HepG2 (cell line): Measurements from ENCODE around the gene MAP2K5. TPM values are rescaled to one million over a fixed set of nuclear protein-coding genes. Genes with fewer than 3 reads are reported as not detected.

Experiments used
- ZNF350 ChIP-seq: sonication (generic); formaldehyde crosslinking; IDR thresholded peaks from 2 replicates; pipeline ENCODE4 v1.4.0; 2020; ENCODE audit warnings: mild to moderate bottlenecking, low read depth, missing genetic modification reagents, borderline replicate concordance
- polyA plus RNA-seq, 8 experiments: library from polyadenylated mRNA; depleted of rRNA in 3 of 8; stranded (reverse) in 7 of 8; unstranded in 1 of 8; fragments of >200 nt; fragmentation: Illumina TruSeq in 4 of 8; extraction: Trizol in 4 of 8; gene quantifications; 2 replicates each; pipeline versions ENCODE4 v1.2.1 to v1.2.3, GENCODE V29; 2011 to 2016; ENCODE audit warnings: low read depth in 4 of 8, missing spikeins in 1 of 8, mixed read lengths in 1 of 8; ENCODE audit not compliant: insufficient read depth in 1 of 8
- small RNA-seq, 3 experiments: library from RNA; depleted of rRNA; stranded (forward); fragments of <200 nt; gene quantifications; one replicate each; pipeline ENCODE3, GENCODE V24; 2012; ENCODE audit warnings: low read depth in 2 of 3, low replicate concordance in 1 of 3; ENCODE audit not compliant: insufficient read length in 3 of 3, insufficient read depth in 2 of 3
- total RNA-seq, 5 experiments: library from RNA; depleted of rRNA; stranded (reverse); fragments of >200 nt; fragmentation: Illumina TruSeq; extraction: Trizol; gene quantifications; 2 replicates each; pipeline ENCODE4 v1.2.3, GENCODE V29; 2016; ENCODE audit warnings: low read depth in 1 of 5
- TF ChIP-seq, protein P1 (sequence below): sonication (generic); formaldehyde crosslinking; IDR thresholded peaks from 2 replicates; pipeline ENCODE4 v1.4.0; 2020; ENCODE audit warnings: missing genetic modification reagents, borderline replicate concordance
- TF ChIP-seq, protein P2 (sequence below): sonication (generic); formaldehyde crosslinking; IDR thresholded peaks from 2 replicates; pipeline ENCODE4 v1.4.0; 2020; ENCODE audit warnings: missing genetic modification reagents

Gene MAP2K5
- total and polyA plus RNA-seq, 2 of the 13 experiments (the other 11 are each of a cell fraction or from before 2014, with no cell fraction given), result 4.0 to 4.3 TPM

DNA sequence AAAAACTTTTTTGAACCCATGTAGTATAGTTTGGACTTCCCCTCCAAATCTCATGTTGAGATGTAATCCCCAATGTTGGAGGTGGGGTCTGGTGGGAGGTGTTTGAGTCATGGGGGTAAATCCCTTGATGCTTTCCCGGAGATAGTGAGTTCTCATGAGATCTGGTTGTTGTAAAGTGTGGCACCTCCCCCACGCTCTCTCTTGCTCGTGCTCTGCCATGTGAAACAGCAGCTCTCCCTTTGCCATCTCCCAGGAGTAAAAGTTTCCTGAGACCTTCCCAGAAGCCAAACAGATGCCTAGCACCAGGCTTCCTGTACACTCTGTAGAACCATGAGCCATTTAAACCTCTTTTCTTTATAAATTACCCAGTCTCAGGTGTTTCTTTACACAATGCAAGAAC lies 313.3 kb downstream of the MAP2K5 start (continued):
- TF ChIP-seq, protein P1, sequence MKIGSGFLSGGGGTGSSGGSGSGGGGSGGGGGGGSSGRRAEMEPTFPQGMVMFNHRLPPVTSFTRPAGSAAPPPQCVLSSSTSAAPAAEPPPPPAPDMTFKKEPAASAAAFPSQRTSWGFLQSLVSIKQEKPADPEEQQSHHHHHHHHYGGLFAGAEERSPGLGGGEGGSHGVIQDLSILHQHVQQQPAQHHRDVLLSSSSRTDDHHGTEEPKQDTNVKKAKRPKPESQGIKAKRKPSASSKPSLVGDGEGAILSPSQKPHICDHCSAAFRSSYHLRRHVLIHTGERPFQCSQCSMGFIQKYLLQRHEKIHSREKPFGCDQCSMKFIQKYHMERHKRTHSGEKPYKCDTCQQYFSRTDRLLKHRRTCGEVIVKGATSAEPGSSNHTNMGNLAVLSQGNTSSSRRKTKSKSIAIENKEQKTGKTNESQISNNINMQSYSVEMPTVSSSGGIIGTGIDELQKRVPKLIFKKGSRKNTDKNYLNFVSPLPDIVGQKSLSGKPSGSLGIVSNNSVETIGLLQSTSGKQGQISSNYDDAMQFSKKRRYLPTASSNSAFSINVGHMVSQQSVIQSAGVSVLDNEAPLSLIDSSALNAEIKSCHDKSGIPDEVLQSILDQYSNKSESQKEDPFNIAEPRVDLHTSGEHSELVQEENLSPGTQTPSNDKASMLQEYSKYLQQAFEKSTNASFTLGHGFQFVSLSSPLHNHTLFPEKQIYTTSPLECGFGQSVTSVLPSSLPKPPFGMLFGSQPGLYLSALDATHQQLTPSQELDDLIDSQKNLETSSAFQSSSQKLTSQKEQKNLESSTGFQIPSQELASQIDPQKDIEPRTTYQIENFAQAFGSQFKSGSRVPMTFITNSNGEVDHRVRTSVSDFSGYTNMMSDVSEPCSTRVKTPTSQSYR (CRISPR knock-in tag), result peak; percentile 35; the same call in 1 of the 2 replicates
- TF ChIP-seq, protein P2, sequence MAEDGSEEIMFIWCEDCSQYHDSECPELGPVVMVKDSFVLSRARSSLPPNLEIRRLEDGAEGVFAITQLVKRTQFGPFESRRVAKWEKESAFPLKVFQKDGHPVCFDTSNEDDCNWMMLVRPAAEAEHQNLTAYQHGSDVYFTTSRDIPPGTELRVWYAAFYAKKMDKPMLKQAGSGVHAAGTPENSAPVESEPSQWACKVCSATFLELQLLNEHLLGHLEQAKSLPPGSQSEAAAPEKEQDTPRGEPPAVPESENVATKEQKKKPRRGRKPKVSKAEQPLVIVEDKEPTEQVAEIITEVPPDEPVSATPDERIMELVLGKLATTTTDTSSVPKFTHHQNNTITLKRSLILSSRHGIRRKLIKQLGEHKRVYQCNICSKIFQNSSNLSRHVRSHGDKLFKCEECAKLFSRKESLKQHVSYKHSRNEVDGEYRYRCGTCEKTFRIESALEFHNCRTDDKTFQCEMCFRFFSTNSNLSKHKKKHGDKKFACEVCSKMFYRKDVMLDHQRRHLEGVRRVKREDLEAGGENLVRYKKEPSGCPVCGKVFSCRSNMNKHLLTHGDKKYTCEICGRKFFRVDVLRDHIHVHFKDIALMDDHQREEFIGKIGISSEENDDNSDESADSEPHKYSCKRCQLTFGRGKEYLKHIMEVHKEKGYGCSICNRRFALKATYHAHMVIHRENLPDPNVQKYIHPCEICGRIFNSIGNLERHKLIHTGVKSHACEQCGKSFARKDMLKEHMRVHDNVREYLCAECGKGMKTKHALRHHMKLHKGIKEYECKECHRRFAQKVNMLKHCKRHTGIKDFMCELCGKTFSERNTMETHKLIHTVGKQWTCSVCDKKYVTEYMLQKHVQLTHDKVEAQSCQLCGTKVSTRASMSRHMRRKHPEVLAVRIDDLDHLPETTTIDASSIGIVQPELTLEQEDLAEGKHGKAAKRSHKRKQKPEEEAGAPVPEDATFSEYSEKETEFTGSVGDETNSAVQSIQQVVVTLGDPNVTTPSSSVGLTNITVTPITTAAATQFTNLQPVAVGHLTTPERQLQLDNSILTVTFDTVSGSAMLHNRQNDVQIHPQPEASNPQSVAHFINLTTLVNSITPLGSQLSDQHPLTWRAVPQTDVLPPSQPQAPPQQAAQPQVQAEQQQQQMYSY, result no peak
- no peak for TF ChIP-seq ZNF350 (CRISPR knock-in tag)
- TF ChIP-seq, all 625 proteins: peak for 1

Small RNAs within 50 kb of the gene (small RNA-seq; reads per million reads assigned to genes)
- gene RNU6-1, result 0 to 0.33 (median 0) reads per million in 3 experiments

Other genes with a start within 250 kb of the MAP2K5 start
- gene C15orf61, start 21.6 kb upstream of the MAP2K5 start, total RNA-seq (2016; rRNA removed; fragmentation: Illumina TruSeq; extraction: Trizol), result 3.3 and 6.6 TPM in 2 replicates
- gene C15orf61, start 21.6 kb upstream of the MAP2K5 start, polyA plus RNA-seq (2011; rRNA removed), result 2.1 and 2.2 TPM in 2 replicates